GM06990 (cell line): Measurements from ENCODE around the gene IL10RA.

Experiments
- DNase-seq: peaks from one replicate; pipeline ENCODE4 v3.0.0-alpha.2; 2011; ENCODE audit not compliant: insufficient read length; ENCODE audit errors: extremely low read depth
- H3K27me3 ChIP-seq: replicated peaks from 2 replicates; pipeline ENCODE4 v1.6.0; 2011; ENCODE audit warnings: low read length; ENCODE audit not compliant: control insufficient read depth, insufficient read depth
- H3K36me3 ChIP-seq: 2 replicates; pipeline ENCODE4 v1.5.1; 2011; ENCODE audit warnings: low read length; ENCODE audit not compliant: control insufficient read depth, insufficient read depth
- H3K4me3 ChIP-seq: replicated peaks from 2 replicates; pipeline ENCODE4 v1.5.1; 2011; ENCODE audit warnings: low read depth, mild to moderate bottlenecking, control low read depth, low read length
- CTCF ChIP-seq: IDR thresholded peaks from 2 replicates; pipeline ENCODE4 v1.5.1; 2011; ENCODE audit warnings: low read length, control low read depth, mild to moderate bottlenecking, inconsistent platforms; ENCODE audit not compliant: insufficient read depth, poor library complexity, severe bottlenecking

IL10RA gene

GRCh38 chr11:117996058-117996457 is 9.9 kb downstream of the IL10RA start:
- DNase-seq, result no peak
- H3K36me3 ChIP-seq, result peaks cover 21% of the 10 kb centered on the region
- no peaks in the 10 kb centered on the region for H3K27me3 ChIP-seq
- H3K4me3 ChIP-seq, result no peak overlapping the region
- no peak for TF ChIP-seq CTCF

- TF ChIP-seq CTCF, result no peak
- DNase-seq, result no peak
- no peak overlapping the region for H3K4me3 ChIP-seq
- no peaks in the 10 kb centered on the region for H3K27me3 ChIP-seq
- peaks cover 21% of the 10 kb centered on the region for H3K36me3 ChIP-seq
These were observed 11.2 kb downstream of the IL10RA start for GRCh38 chr11:117997406-117997805.

- no peak for TF ChIP-seq CTCF
- peaks cover 21% of the 10 kb centered on the region for H3K36me3 ChIP-seq
- no peaks in the 10 kb centered on the region for H3K27me3 ChIP-seq
- peak; percentile 63 for DNase-seq
- H3K4me3 ChIP-seq, result no peak overlapping the region
These were observed 11.8 kb downstream of the IL10RA start for GRCh38 chr11:117997823-117998579.

GRCh38 chr11:117998664-117999353 is 12.6 kb downstream of the IL10RA start:
- Histone ChIP-seq H3K4me3 (no peak overlapping the region), H3K27me3 (no peaks in the 10 kb centered on the region), H3K36me3 (peaks cover 19% of the 10 kb centered on the region)
- no peak for TF ChIP-seq CTCF
- DNase-seq, result no peak

GRCh38 chr11:117999354-117999993 is 13.3 kb downstream of the IL10RA start:
- Histone ChIP-seq H3K4me3 (no peak overlapping the region), H3K36me3 (peaks cover 15% of the 10 kb centered on the region), H3K27me3 (no peaks in the 10 kb centered on the region)
- no peak for TF ChIP-seq CTCF
- no peak for DNase-seq
